Measurements from ENCODE around the gene COL9A1.

Gene COL9A1

DNA sequence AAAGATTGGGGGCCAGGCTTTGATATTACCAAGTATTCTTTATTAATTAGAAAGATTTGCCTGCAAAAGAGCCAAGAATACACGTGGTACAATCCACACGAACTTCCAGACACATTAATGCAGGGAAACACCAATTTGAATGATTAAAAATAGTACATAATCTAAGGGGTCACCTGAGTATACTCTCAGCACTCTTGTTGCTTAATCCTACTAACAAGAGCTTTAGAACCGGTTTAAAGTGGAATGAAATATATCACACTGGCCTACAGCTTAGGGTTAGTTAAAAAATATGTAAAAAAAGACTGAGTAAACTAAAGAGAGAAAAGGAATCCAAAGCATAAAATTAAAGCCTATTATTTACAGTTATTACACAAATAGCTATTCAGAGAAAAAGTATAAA lies 49.0 kb downstream of the COL9A1 start:
- Histone ChIP-seq H3K4me3 (no peak overlapping the region), H3K4me1 (no peaks in the 10 kb centered on the region), H3K36me3 (no peaks in the 10 kb centered on the region), H4K20me1 (no peaks in the 10 kb centered on the region), H3K27ac (no peak overlapping the region), H3K27me3 (no peaks in the 10 kb centered on the region), H3K9me3 (replicated peaks in 1 of 11) (no peaks in the 10 kb centered on the region), H3K9ac (no peak overlapping the region), H3K4me2 (no peak overlapping the region)
- TF ChIP-seq Cebpa-rat (IDR thresholded peaks at IDR 0.05) = no peak

DNA sequence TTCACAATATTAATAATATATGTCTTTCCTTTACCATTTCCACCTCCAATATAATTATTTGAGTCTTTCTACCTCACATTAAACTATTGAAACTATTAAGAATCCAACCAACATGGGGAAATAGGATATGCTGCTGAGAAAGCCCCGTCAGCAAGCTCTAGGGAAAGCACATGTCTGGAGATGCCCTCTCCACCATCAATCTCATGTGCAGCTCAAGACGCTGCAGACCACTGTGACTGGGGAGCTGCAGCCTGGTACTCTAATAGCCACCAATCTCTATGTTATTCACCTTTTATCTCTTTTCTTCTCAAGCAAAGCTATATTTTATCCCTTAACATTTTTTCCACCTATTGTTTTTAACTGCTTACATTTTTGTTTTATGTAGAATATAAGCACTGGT lies 50.3 kb downstream of the COL9A1 start:
- no peak overlapping the region for H3K27ac ChIP-seq
- TF ChIP-seq Cebpa-rat (IDR thresholded peaks at IDR 0.05) = no peak
- H3K9me3 ChIP-seq (replicated peaks in 1 of 11) = no peaks in the 10 kb centered on the region
- H3K4me2 ChIP-seq = no peak overlapping the region
- no peaks in the 10 kb centered on the region for H4K20me1 ChIP-seq
- no peaks in the 10 kb centered on the region for H3K27me3 ChIP-seq
- H3K4me1 ChIP-seq = no peaks in the 10 kb centered on the region
- no peak overlapping the region for H3K9ac ChIP-seq
- no peaks in the 10 kb centered on the region for H3K36me3 ChIP-seq
- H3K4me3 ChIP-seq = no peak overlapping the region

DNA sequence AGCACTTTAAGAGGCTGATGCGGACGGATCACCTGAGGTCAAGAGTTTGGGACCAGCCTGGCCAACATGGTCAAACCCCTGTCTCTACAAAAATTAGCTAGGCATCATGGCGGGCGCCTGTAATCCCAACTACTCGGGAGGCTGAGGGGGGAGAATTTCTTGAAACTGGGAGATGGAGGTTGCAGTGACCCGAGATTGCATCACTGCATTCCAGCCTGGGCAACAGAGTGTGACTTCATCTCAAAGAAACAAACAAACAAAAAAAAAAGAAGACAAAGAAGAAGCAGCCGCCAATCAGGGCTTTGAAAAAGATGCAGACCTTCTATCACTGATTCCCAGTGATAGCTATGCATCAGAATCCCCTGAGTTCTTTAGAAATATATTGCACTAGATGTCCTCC lies 56.8 kb downstream of the COL9A1 start:
- H3K4me3 ChIP-seq = no peak overlapping the region
- H3K27ac ChIP-seq = no peak overlapping the region
- no peaks in the 10 kb centered on the region for H3K9me3 ChIP-seq (replicated peaks in 1 of 11)
- no peaks in the 10 kb centered on the region for H3K4me1 ChIP-seq
- no peaks in the 10 kb centered on the region for H4K20me1 ChIP-seq
- H3K36me3 ChIP-seq = no peaks in the 10 kb centered on the region
- no peak overlapping the region for H3K4me2 ChIP-seq
- TF ChIP-seq Cebpa-rat (IDR thresholded peaks at IDR 0.05) = no peak
- no peaks in the 10 kb centered on the region for H3K27me3 ChIP-seq
- no peak overlapping the region for H3K9ac ChIP-seq

DNA sequence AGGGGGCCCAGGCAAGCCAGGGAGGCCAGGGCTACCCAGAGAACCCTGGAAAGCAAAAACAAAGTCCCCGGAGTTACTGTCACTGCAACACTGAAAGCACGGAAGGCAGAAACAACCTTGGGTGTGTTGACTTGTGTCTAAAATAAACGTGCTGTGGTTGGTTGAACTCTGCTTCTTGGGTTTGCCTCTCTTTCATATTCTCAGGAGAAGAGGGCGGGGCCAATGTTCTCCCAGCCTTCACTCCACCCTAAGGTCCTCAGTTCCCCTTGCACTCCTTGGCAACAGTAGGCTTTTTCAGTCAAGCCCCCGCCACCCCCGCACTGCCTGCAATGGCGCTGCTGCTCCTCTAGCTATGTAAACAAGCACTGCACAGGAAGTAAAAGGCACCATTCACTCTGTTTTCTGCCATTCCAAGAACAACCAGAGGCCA lies 60.9 kb downstream of the COL9A1 start:
- H3K4me3 ChIP-seq = no peak overlapping the region
- no peak overlapping the region for H3K4me2 ChIP-seq
- H3K36me3 ChIP-seq = no peaks in the 10 kb centered on the region
- H3K9ac ChIP-seq = no peak overlapping the region
- H3K27me3 ChIP-seq = no peaks in the 10 kb centered on the region
- H3K9me3 ChIP-seq (replicated peaks in 1 of 11) = no peaks in the 10 kb centered on the region
- H3K27ac ChIP-seq = no peak overlapping the region
- H3K4me1 ChIP-seq = no peaks in the 10 kb centered on the region
- TF ChIP-seq Cebpa-rat (IDR thresholded peaks at IDR 0.05) = no peak
- no peaks in the 10 kb centered on the region for H4K20me1 ChIP-seq

DNA sequence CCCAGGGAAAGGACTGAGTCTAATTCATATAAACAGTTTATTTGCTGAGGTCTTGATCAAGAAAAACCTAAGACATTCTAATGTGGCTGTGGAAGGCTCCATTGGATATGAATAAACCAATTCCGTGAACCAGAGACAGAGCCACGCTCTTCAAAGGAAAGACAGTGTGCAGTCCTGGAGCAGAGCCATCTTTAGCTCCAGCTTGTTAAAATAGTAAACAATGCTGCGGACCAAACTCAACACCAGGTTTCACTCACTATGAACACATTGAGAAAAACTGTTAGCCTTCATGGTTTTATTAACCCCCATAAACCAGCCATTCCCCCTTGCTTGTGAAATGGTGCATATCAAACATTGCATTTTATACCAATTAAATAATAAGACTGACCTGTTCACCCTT lies 61.9 kb downstream of the COL9A1 start:
- Histone ChIP-seq H3K27me3 (no peaks in the 10 kb centered on the region), H4K20me1 (no peaks in the 10 kb centered on the region), H3K9ac (no peak overlapping the region), H3K36me3 (no peaks in the 10 kb centered on the region), H3K4me2 (no peak overlapping the region), H3K27ac (no peak overlapping the region), H3K9me3 (replicated peaks in 1 of 11) (no peaks in the 10 kb centered on the region), H3K4me1 (no peaks in the 10 kb centered on the region), H3K4me3 (no peak overlapping the region)
- TF ChIP-seq Cebpa-rat (IDR thresholded peaks at IDR 0.05) = no peak

DNA sequence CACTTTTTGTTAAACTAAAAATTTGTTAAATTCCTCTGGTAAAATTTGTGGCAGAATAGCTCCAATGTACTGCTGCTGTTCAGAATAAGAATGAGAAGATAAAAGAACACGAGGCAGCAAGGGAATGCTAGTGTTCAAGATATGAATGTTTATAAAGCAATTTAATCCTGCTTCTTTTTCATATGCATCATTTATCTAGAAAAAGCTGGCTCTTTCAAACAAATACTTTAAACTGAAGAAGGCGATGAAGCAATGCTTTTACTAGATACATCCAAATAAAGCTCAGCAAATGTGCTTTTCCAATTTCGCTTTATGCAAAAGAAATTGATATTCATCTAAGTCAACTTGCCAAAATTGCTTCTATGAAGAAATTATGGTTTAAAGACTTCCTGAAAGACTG lies 66.5 kb downstream of the COL9A1 start:
- no peak overlapping the region for H3K4me3 ChIP-seq
- H3K4me1 ChIP-seq = no peaks in the 10 kb centered on the region

DNA sequence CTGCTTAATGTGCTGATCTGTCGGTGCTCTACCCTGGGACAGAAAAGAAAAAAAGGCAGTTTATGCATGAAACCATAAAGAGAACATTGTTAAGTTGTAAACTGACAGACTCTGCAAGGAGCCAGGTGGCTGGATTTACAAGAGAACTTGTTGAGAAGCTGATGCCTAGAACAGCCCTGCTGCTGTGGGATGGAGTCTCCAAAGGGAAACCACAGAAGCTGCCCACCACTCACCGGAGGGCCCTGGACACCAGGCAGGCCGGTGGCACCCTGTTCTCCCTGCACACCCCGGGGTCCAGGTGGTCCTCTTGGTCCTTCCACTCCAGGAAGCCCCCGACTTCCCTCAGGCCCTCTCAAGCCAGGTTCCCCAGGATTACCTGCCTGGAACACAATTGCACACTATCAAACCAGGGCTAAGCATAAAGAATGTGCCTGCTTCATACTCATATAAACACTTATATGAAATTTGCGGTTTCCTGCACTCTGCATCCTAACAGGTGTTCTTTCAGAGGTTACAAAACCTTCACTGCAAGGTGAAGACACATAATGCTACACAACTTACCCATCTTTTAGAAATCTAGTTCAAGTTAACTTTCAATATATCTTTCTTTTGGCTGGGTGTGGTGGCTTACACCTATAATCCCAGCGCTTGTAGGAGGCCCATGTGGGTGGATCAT lies 68.2 kb downstream of the COL9A1 start:
- H3K27ac ChIP-seq = no peak overlapping the region
- H3K27me3 ChIP-seq = no peaks in the 10 kb centered on the region
- H3K9ac ChIP-seq = no peak overlapping the region
- no peaks in the 10 kb centered on the region for H3K9me3 ChIP-seq (replicated peaks in 1 of 11)
- no peaks in the 10 kb centered on the region for H3K4me1 ChIP-seq
- H4K20me1 ChIP-seq = no peaks in the 10 kb centered on the region
- H3K4me3 ChIP-seq = no peak overlapping the region
- no peaks in the 10 kb centered on the region for H3K36me3 ChIP-seq
- TF ChIP-seq Cebpa-rat (IDR thresholded peaks at IDR 0.05) = no peak
- H3K4me2 ChIP-seq = no peak overlapping the region

More for the DNA sequence above, 66.5 kb downstream of the COL9A1 start:
- Histone ChIP-seq H3K27ac (no peak overlapping the region), H4K20me1 (no peaks in the 10 kb centered on the region), H3K4me2 (no peak overlapping the region), H3K27me3 (no peaks in the 10 kb centered on the region), H3K9me3 (replicated peaks in 1 of 11) (no peaks in the 10 kb centered on the region), H3K36me3 (no peaks in the 10 kb centered on the region), H3K9ac (no peak overlapping the region)
- TF ChIP-seq Cebpa-rat (IDR thresholded peaks at IDR 0.05) = no peak

DNA sequence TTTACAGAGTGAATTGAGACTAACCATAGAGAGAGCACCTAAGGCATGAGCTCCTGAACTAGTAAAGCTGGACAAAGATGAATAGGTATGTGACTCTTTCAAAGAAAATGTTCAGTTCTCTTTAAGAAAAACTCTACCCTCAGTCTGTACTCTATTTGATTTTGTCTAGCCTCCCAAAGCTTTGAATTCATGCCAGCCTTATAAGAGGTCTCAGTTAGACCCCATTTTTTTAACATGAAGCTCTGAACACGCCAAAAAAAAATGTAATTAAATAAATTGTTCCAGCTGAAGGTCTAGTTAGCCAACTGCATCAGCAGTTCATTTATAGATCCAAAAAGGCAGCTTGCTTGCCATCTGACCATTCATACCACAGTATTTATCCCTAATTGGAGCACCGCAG lies 71.6 kb downstream of the COL9A1 start:
- H3K9me3 ChIP-seq (replicated peaks in 1 of 11) = no peaks in the 10 kb centered on the region
- no peak for TF ChIP-seq Cebpa-rat (IDR thresholded peaks at IDR 0.05)
- H3K9ac ChIP-seq = no peak overlapping the region
- no peak overlapping the region for H3K4me3 ChIP-seq
- H3K4me2 ChIP-seq = no peak overlapping the region
- H3K27me3 ChIP-seq = no peaks in the 10 kb centered on the region
- H3K36me3 ChIP-seq = no peaks in the 10 kb centered on the region
- no peak overlapping the region for H3K27ac ChIP-seq
- no peaks in the 10 kb centered on the region for H3K4me1 ChIP-seq
- H4K20me1 ChIP-seq = no peaks in the 10 kb centered on the region

DNA sequence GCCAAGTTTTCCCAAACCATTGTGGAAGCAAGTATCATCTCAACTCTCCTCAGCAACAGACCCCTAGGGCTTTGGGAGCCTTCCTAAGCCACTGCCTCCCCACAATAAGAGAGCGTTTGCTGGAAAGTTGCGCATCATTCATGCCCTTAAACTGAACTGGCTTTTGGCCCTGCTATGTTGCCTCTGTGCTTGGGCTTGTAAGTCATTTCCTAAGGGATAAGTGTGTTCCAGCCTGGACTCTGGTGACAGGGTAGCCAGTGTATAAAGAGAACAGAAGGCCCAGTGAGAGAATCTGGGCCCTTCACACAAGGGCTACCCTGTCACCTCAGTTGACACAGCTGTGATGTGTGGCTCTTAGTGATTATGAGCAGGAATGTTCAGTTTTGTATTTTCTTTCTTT lies 77.8 kb downstream of the COL9A1 start:
- no peak for TF ChIP-seq Cebpa-rat (IDR thresholded peaks at IDR 0.05)
- no peaks in the 10 kb centered on the region for H3K36me3 ChIP-seq
- H3K4me2 ChIP-seq = no peak overlapping the region
- H3K4me3 ChIP-seq = no peak overlapping the region
- no peaks in the 10 kb centered on the region for H3K27me3 ChIP-seq
- no peaks in the 10 kb centered on the region for H4K20me1 ChIP-seq
- H3K9ac ChIP-seq = no peak overlapping the region
- H3K4me1 ChIP-seq = peaks cover 0 to 8% (median 0%) of the 10 kb centered on the region in 10 experiments; a peak in 2 of 20 replicates
- H3K27ac ChIP-seq = no peak overlapping the region
- no peaks in the 10 kb centered on the region for H3K9me3 ChIP-seq (replicated peaks in 1 of 11)

DNA sequence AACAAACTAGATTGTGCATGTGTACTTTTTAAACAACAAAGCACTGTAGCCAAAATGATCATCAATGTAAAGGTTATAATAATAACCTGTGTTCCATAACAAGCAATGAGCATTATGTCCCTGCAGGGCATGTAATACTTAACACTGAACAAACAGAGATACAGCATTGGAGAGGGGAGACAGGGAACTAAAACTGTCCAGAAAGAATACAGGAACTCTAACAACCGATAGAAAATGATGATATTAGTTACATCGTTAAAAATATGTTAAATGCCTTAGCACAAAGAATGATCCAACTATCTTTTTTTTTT lies 80.5 kb downstream of the COL9A1 start:
- Histone ChIP-seq H3K9me3 (replicated peaks in 1 of 11) (no peaks in the 10 kb centered on the region), H3K4me1 (peaks cover 0 to 8% (median 0%) of the 10 kb centered on the region in 10 experiments; a peak in 2 of 20 replicates), H3K4me2 (no peak overlapping the region), H4K20me1 (no peaks in the 10 kb centered on the region), H3K4me3 (no peak overlapping the region), H3K27ac (no peak overlapping the region), H3K27me3 (no peaks in the 10 kb centered on the region), H3K36me3 (no peaks in the 10 kb centered on the region), H3K9ac (no peak overlapping the region)
- no peak for TF ChIP-seq Cebpa-rat (IDR thresholded peaks at IDR 0.05)
